ENCODE data around the gene SLC6A11. TPM values are rescaled to one million over a fixed set of nuclear protein-coding genes. Genes with fewer than 3 reads are reported as not detected.

SLC6A11 gene
- total RNA-seq, 1 experiment from 2014 or later, result 1.5 TPM

DNA sequence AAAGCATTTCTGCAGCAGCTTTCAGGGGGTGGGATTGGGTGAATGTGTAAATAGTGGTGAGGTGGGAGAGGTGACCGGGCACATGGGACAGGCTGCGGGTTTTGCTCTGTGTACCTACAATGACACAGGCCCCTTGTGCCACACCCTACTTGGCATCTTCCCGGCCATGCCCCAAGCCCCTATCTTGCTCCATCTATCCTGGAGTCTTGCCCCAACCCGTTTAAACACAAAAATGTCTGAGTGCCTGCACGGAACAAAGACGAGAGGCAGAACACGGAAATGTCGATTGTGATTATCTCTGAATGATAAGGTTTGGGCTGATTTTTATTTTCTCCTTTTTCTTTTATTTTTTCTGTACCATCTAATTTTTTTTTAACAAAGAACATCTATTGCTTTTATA lies 130.5 kb downstream of the SLC6A11 start:
- Mint-ChIP-seq H3K27ac (no peak overlapping the region), H3K27me3 (ENCODE audit: low read depth) (peaks cover 17% of the 10 kb centered on the region), H3K4me3 (no peak overlapping the region), H3K9me3 (peaks cover 12 to 13% of the 10 kb centered on the region in 2 experiments), H3K36me3 (ENCODE audit: insufficient read depth in 1 of 3, low read depth in 3 of 3) (peaks cover 2 to 6% (median 3%) of the 10 kb centered on the region in 3 experiments; a peak in 3 of 7 replicates), H3K4me1 (peaks cover 4 to 6% of the 10 kb centered on the region in 2 experiments; a peak in 2 of 4 replicates)
- Histone ChIP-seq H3K4me1 (ENCODE audit: insufficient read depth, low read length) (no peaks in the 10 kb centered on the region), H3K79me1 (ENCODE audit: insufficient read depth, low read depth, low read length, poor library complexity, severe bottlenecking) (no peaks in the 10 kb centered on the region), H3K18ac (ENCODE audit: insufficient read length, low read depth, low read length) (no peak overlapping the region), H4K20me1 (ENCODE audit: control insufficient read depth, insufficient read depth, insufficient read length) (no peaks in the 10 kb centered on the region), H4K5ac (ENCODE audit: insufficient read length, low read depth, low read length) (no peak overlapping the region), H3K23ac (ENCODE audit: insufficient read length, low read depth, low read length) (no peak overlapping the region), H2BK15ac (ENCODE audit: low read depth, low read length) (no peak overlapping the region), H2AFZ (ENCODE audit: low read length) (no peak overlapping the region), H3K4me2 (ENCODE audit: insufficient read depth, insufficient read length, low read length) (no peak overlapping the region), H2BK5ac (ENCODE audit: insufficient read length, low read length) (no peak overlapping the region), H2BK120ac (ENCODE audit: low read depth, low read length, poor library complexity, severe bottlenecking) (no peak overlapping the region), H4K8ac (replicated peaks; ENCODE audit: insufficient read length, low read depth, low read length) (no peak overlapping the region), H3K27ac (ENCODE audit: insufficient read length, low read depth, low read length) (no peak overlapping the region), H2BK20ac (ENCODE audit: low read depth, low read length, poor library complexity, severe bottlenecking) (no peak overlapping the region), H3K9ac (ENCODE audit: extremely low read depth, insufficient read length, low read length) (no peak overlapping the region), H4K91ac (ENCODE audit: insufficient read length, low read depth, low read length) (no peak overlapping the region), H3K23me2 (ENCODE audit: insufficient read length, low read depth, low read length, poor library complexity, severe bottlenecking) (no peaks in the 10 kb centered on the region), H3K27me3 (ENCODE audit: insufficient read depth, low read length) (no peaks in the 10 kb centered on the region), H3K4ac (ENCODE audit: low read depth, low read length) (no peak overlapping the region), H2AK5ac (ENCODE audit: insufficient read length, low read length) (no peak overlapping the region), H3T11ph (ENCODE audit: low read length) (no peak overlapping the region), H3K9me3 (ENCODE audit: control insufficient read depth, low read depth, low read length) (no peaks in the 10 kb centered on the region), H3K14ac (ENCODE audit: insufficient read depth, low read length) (no peak overlapping the region), H3K56ac (ENCODE audit: insufficient read length, low read depth, low read length) (no peak overlapping the region), H3K79me2 (ENCODE audit: insufficient read depth, low read length) (no peaks in the 10 kb centered on the region), H2BK12ac (ENCODE audit: insufficient read length, low read depth, low read length) (no peak overlapping the region)
- no peak for DNase-seq
- TF ChIP-seq, protein P1, sequence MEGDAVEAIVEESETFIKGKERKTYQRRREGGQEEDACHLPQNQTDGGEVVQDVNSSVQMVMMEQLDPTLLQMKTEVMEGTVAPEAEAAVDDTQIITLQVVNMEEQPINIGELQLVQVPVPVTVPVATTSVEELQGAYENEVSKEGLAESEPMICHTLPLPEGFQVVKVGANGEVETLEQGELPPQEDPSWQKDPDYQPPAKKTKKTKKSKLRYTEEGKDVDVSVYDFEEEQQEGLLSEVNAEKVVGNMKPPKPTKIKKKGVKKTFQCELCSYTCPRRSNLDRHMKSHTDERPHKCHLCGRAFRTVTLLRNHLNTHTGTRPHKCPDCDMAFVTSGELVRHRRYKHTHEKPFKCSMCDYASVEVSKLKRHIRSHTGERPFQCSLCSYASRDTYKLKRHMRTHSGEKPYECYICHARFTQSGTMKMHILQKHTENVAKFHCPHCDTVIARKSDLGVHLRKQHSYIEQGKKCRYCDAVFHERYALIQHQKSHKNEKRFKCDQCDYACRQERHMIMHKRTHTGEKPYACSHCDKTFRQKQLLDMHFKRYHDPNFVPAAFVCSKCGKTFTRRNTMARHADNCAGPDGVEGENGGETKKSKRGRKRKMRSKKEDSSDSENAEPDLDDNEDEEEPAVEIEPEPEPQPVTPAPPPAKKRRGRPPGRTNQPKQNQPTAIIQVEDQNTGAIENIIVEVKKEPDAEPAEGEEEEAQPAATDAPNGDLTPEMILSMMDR (conservative IDR thresholded peaks at IDR 0.05), result no peak
- no CpG with 5 or more reads among the region's 8 CpGs for WGBS (ENCODE audit: extremely low coverage, insufficient read length, low lambda C conversion rate)
